ENCODE measurements around the gene PNMA6F. TPM values are rescaled to one million over a fixed set of nuclear protein-coding genes. Genes with fewer than 3 reads are reported as not detected.

PNMA6F gene
- total RNA-seq, 4 donors from 2014 or later = not detected

GRCh38 chrX:153351981-153352380, 30.4 kb upstream of the PNMA6F start:
- TF ChIP-seq POLR2A (IDR thresholded peaks at IDR 0.05) (no peak), CTCF (IDR thresholded peaks at IDR 0.05) (no peak)
- H3K4me1 ChIP-seq = no peaks in the 10 kb centered on the region
- intact Hi-C loops (cut with DNase I; ENCODE audit: low total_unique reads) = no loop called here
- H3K9me3 ChIP-seq = no peaks in the 10 kb centered on the region
- H3K27ac ChIP-seq = no peak overlapping the region
- no peak for DNase-seq
- H3K27me3 ChIP-seq = no peaks in the 10 kb centered on the region
- H3K4me3 ChIP-seq = no peak overlapping the region
- no peaks in the 10 kb centered on the region for H3K36me3 ChIP-seq

- Histone ChIP-seq H3K36me3 (no peaks in the 10 kb centered on the region), H3K4me3 (no peak overlapping the region), H3K9me3 (no peaks in the 10 kb centered on the region), H3K27me3 (no peaks in the 10 kb centered on the region), H3K27ac (no peak overlapping the region), H3K4me1 (no peaks in the 10 kb centered on the region)
- no peak for TF ChIP-seq POLR2A (IDR thresholded peaks at IDR 0.05)
- TF ChIP-seq CTCF (IDR thresholded peaks at IDR 0.05) = no peak
- intact Hi-C loops (cut with DNase I; ENCODE audit: low total_unique reads) = no loop called here
- no peak for DNase-seq
Measured at GRCh38 chrX:153349952-153350351, 28.4 kb upstream of the PNMA6F start.

- Histone ChIP-seq H3K27ac (no peak overlapping the region), H3K27me3 (no peaks in the 10 kb centered on the region), H3K36me3 (no peaks in the 10 kb centered on the region), H3K9me3 (no peaks in the 10 kb centered on the region), H3K4me3 (no peak overlapping the region), H3K4me1 (no peaks in the 10 kb centered on the region)
- TF ChIP-seq POLR2A (IDR thresholded peaks at IDR 0.05) = no peak
- no peak for TF ChIP-seq CTCF (IDR thresholded peaks at IDR 0.05)
- intact Hi-C loops (cut with DNase I; ENCODE audit: low total_unique reads) = no loop called here
- DNase-seq = no peak
Measured at GRCh38 chrX:153348421-153348820, 26.9 kb upstream of the PNMA6F start.

- no peak for TF ChIP-seq POLR2A (IDR thresholded peaks at IDR 0.05)
- TF ChIP-seq CTCF (IDR thresholded peaks at IDR 0.05) = no peak
- Histone ChIP-seq H3K36me3 (no peaks in the 10 kb centered on the region), H3K9me3 (no peaks in the 10 kb centered on the region), H3K4me3 (no peak overlapping the region), H3K27ac (no peak overlapping the region), H3K27me3 (no peaks in the 10 kb centered on the region), H3K4me1 (no peaks in the 10 kb centered on the region)
- no peak for DNase-seq
- intact Hi-C loops (cut with DNase I; ENCODE audit: low total_unique reads) = no loop called here
Measured at GRCh38 chrX:153347530-153347929, 26.0 kb upstream of the PNMA6F start.

- Histone ChIP-seq H3K27ac (no peak overlapping the region), H3K27me3 (no peaks in the 10 kb centered on the region), H3K4me1 (no peaks in the 10 kb centered on the region), H3K4me3 (no peak overlapping the region), H3K9me3 (no peaks in the 10 kb centered on the region), H3K36me3 (no peaks in the 10 kb centered on the region)
- no peak for DNase-seq
- TF ChIP-seq CTCF (IDR thresholded peaks at IDR 0.05) (no peak), POLR2A (IDR thresholded peaks at IDR 0.05) (no peak)
- intact Hi-C loops (cut with DNase I; ENCODE audit: low total_unique reads) = no loop called here
Measured at GRCh38 chrX:153343674-153344073, 22.1 kb upstream of the PNMA6F start.

Data from uterus (tissue), 4 donors.